HepG2 (cell line): Measurements from ENCODE around the gene ARHGEF7. TPM values are rescaled to one million over a fixed set of nuclear protein-coding genes. Genes with fewer than 3 reads are reported as not detected.

ENCODE experiments used
- ATAC-seq: fragments of 200-7000 bp; cut with Tn5 transposase; 3 replicates; pipeline ENCODE4 v1.9.1; 2020; ENCODE audit warnings: mild to moderate bottlenecking, moderate library complexity
- BruUV-seq: library from RNA; stranded (reverse); fragments of 400-500 nt; replicated peaks from 2 replicates; lab custom pipeline; 2021; lab: Mats Ljungman, UMichigan
- CTCF ChIA-PET: fragments of 300-600 bp; formaldehyde crosslinking; extraction: SDS; loops from one replicate; lab custom pipeline; 2021; ENCODE audit warnings: low total read pairs, inconsistent platforms, low intra/inter-chr PET ratio; lab: Yijun Ruan, JAX
- POLR2A ChIA-PET: fragments of 350-600 bp; sonication (Branson Sonifier 250); formaldehyde crosslinking; loops from one replicate; lab custom pipeline; 2020; ENCODE audit warnings: antibody characterized with exemption, inconsistent platforms; lab: Yijun Ruan, JAX
- DNase-seq: peaks from one replicate; pipeline ENCODE4 v3.0.0-alpha.2; 2015; ENCODE audit warnings: low spot score
- FAIRE-seq: peaks from 3 replicates; lab custom pipeline; 2011; peaks lifted over from hg19 to GRCh38; lab: Jason Lieb, UNC
- H2AFZ ChIP-seq: one replicate; pipeline ENCODE4 v1.6.1; 2011; ENCODE audit warnings: low read length, inconsistent platforms
- H3K27ac ChIP-seq: fragments of 300-600 bp; 3 replicates; pipeline ENCODE4 v1.8.0; 2011; ENCODE audit warnings: mixed run types, mild to moderate bottlenecking, mixed read lengths, low read length, inconsistent platforms; ENCODE audit not compliant: insufficient read depth; ENCODE audit errors: extremely low read length
- H3K27me3 ChIP-seq, 2 experiments: fragments of 200-600 bp in 1 of 2; 2 replicates in 1 of 2; 3 replicates in 1 of 2; pipeline versions ENCODE4 v1.6.0 to v1.8.0; 2011; ENCODE audit warnings: low read length in 2 of 2, mild to moderate bottlenecking in 2 of 2, moderate library complexity in 2 of 2, inconsistent platforms in 1 of 2; ENCODE audit not compliant: insufficient read depth in 2 of 2, control insufficient read depth in 1 of 2
- H3K36me3 ChIP-seq, 2 experiments: fragments of 200-600 bp in 1 of 2; replicated peaks in 1 of 2; 2 replicates in 1 of 2; 3 replicates in 1 of 2; pipeline versions ENCODE4 v1.5.1 to v1.8.0; 2011; ENCODE audit warnings: low read length in 2 of 2, inconsistent platforms in 1 of 2; ENCODE audit not compliant: insufficient read depth in 2 of 2, control insufficient read depth in 1 of 2
- H3K4me1 ChIP-seq: 2 replicates; pipeline ENCODE4 v1.5.1; 2012; ENCODE audit warnings: low read length, inconsistent platforms; ENCODE audit not compliant: insufficient read depth
- H3K4me2 ChIP-seq: 2 replicates; pipeline ENCODE4 v1.6.0; 2011; ENCODE audit warnings: low read depth, low read length, inconsistent platforms
- H3K4me3 ChIP-seq, 3 experiments: fragments of 200-600 bp in 1 of 3; sonication (generic), shearing (Covaris generic) in 1 of 3; replicated peaks in 1 of 3; 2 replicates each; pipeline ENCODE4 v1.5.1; 2011 to 2016; ENCODE audit warnings: low read length in 3 of 3, inconsistent platforms in 2 of 3, low read depth in 2 of 3, mild to moderate bottlenecking in 2 of 3, control low read depth in 1 of 3, mixed read lengths in 1 of 3; ENCODE audit not compliant: insufficient read depth in 1 of 3
- H3K79me2 ChIP-seq: one replicate; pipeline ENCODE4 v1.6.1; 2011; ENCODE audit warnings: low read length, inconsistent platforms; ENCODE audit not compliant: insufficient read depth
- H3K9ac ChIP-seq: 2 replicates; pipeline ENCODE4 v1.6.0; 2011; ENCODE audit warnings: mild to moderate bottlenecking, low read depth, low read length, inconsistent platforms; ENCODE audit not compliant: insufficient read depth
- H3K9me3 ChIP-seq: 2 replicates; pipeline ENCODE4 v1.5.1; 2012; ENCODE audit warnings: mild to moderate bottlenecking, low read length
- H4K20me1 ChIP-seq: 2 replicates; pipeline ENCODE4 v1.6.0; 2011; ENCODE audit warnings: inconsistent platforms, mild to moderate bottlenecking, low read length, moderate library complexity; ENCODE audit not compliant: insufficient read depth
- ATRX ChIP-seq: sonication (generic); formaldehyde crosslinking; IDR thresholded peaks from 2 replicates; pipeline ENCODE4 v1.4.0; 2020; ENCODE audit warnings: missing genetic modification reagents, borderline replicate concordance
- BCLAF1 ChIP-seq: fragments of 450-650 bp; IDR thresholded peaks from 2 replicates; pipeline ENCODE4 v1.6.1; 2017; ENCODE audit warnings: mild to moderate bottlenecking
- BRF2 ChIP-seq: sonication (generic); formaldehyde crosslinking; IDR thresholded peaks from 2 replicates; pipeline ENCODE4 v1.8.1; 2022; ENCODE audit warnings: mild to moderate bottlenecking, missing genetic modification reagents
- CC2D1A ChIP-seq: sonication (generic); formaldehyde crosslinking; IDR thresholded peaks from 2 replicates; pipeline ENCODE4 v1.8.1; 2023; ENCODE audit warnings: mild to moderate bottlenecking, missing genetic modification reagents
- CHCHD3 ChIP-seq: sonication (generic); formaldehyde crosslinking; IDR thresholded peaks from 2 replicates; pipeline ENCODE4 v1.8.0; 2022; ENCODE audit warnings: mild to moderate bottlenecking, missing genetic modification reagents, moderate library complexity
- FOXM1 ChIP-seq: sonication (generic); formaldehyde crosslinking; IDR thresholded peaks from 2 replicates; pipeline ENCODE4 v1.5.0; 2020; ENCODE audit warnings: missing genetic modification reagents
- HHEX ChIP-seq: IDR thresholded peaks from 2 replicates; pipeline ENCODE4 v1.6.1; 2016; ENCODE audit warnings: control low read depth
- KLF13 ChIP-seq: sonication (generic); formaldehyde crosslinking; IDR thresholded peaks from 2 replicates; pipeline ENCODE4 v1.4.0; 2020; ENCODE audit warnings: mild to moderate bottlenecking, missing genetic modification reagents
- MBD4 ChIP-seq: IDR thresholded peaks from 2 replicates; pipeline ENCODE4 v1.6.1; 2012; ENCODE audit warnings: low read length, inconsistent platforms, borderline replicate concordance
- MXD3 ChIP-seq: IDR thresholded peaks from 2 replicates; pipeline ENCODE4 v1.6.1; 2016; ENCODE audit warnings: mild to moderate bottlenecking, missing biosample characterization, missing genetic modification reagents
- RAD51 ChIP-seq: fragments of 450-650 bp; IDR thresholded peaks from 2 replicates; pipeline ENCODE4 v1.6.1; 2016; ENCODE audit warnings: borderline replicate concordance
- RFXANK ChIP-seq: IDR thresholded peaks from 2 replicates; pipeline ENCODE4 v1.6.1; 2016
- ZNF367 ChIP-seq: sonication (generic); formaldehyde crosslinking; IDR thresholded peaks from 2 replicates; pipeline ENCODE4 v1.4.0; 2020; ENCODE audit warnings: missing genetic modification reagents, borderline replicate concordance
- WGBS: methylation state at CpG from one replicate; pipeline ENCODE4 v1.1.6; 2017; ENCODE audit warnings: low lambda C conversion rate; 5-methylcytosine and 5-hydroxymethylcytosine counted together
- in situ Hi-C: cut with HindIII; loops from 2 replicates; pipeline ENCODE4 v1.10.0; 2017; ENCODE audit warnings: low pct_unique_long_range_greater_than_20kb; ENCODE audit not compliant: extremely low pct_ligation_motif_present
- intact Hi-C: fragments of 100-400 bp; cut with micrococcal nuclease; formaldehyde crosslinking; loops from one replicate; pipeline ENCODE4 v1.10.0; 2022; ENCODE audit not compliant: unreplicated experiment
- polyA plus RNA-seq, 8 experiments: library from polyadenylated mRNA; depleted of rRNA in 3 of 8; stranded (reverse) in 7 of 8; unstranded in 1 of 8; fragments of >200 nt; fragmentation: Illumina TruSeq in 4 of 8; extraction: Trizol in 4 of 8; gene quantifications; 2 replicates each; pipeline versions ENCODE4 v1.2.1 to v1.2.3, GENCODE V29; 2011 to 2016; ENCODE audit warnings: low read depth in 4 of 8, missing spikeins in 1 of 8, mixed read lengths in 1 of 8; ENCODE audit not compliant: insufficient read depth in 1 of 8
- total RNA-seq, 5 experiments: library from RNA; depleted of rRNA; stranded (reverse); fragments of >200 nt; fragmentation: Illumina TruSeq; extraction: Trizol; gene quantifications; 2 replicates each; pipeline ENCODE4 v1.2.3, GENCODE V29; 2016; ENCODE audit warnings: low read depth in 1 of 5

The ARHGEF7 gene
- total and polyA plus RNA-seq, 2 of the 13 experiments (the other 11 are each of a cell fraction or from before 2014, with no cell fraction given): 15.7 to 22.3 TPM

- no peaks in the 10 kb centered on the region for H3K4me1 ChIP-seq
- in situ Hi-C loops (no loop called here), intact Hi-C loops (no loop called here)
- no peak overlapping the region for H3K9ac ChIP-seq
- H3K9me3 ChIP-seq: no peaks in the 10 kb centered on the region
- no peaks in the 10 kb centered on the region for H3K27me3 ChIP-seq
- no peak overlapping the region for H3K4me3 ChIP-seq
- CTCF ChIA-PET: no interaction called here
- no peaks in the 10 kb centered on the region; the same call in 1 of the 2 replicates for H4K20me1 ChIP-seq
- peaks cover 31 to 89% of the 10 kb centered on the region in 2 experiments for H3K36me3 ChIP-seq
- no peak overlapping the region for H2AFZ ChIP-seq
- H3K27ac ChIP-seq: no peak overlapping the region
- 97% methylated on average over 12 of the region's 12 CpGs for WGBS
- no peak for DNase-seq
- no peak overlapping the region for H3K4me2 ChIP-seq
- no TSS peak for BruUV-seq
- no peaks in the 10 kb centered on the region for H3K79me2 ChIP-seq
- no peak for TF ChIP-seq ZNF367
- TF ChIP-seq, all 625 proteins: peak for 0
- POLR2A ChIA-PET: no interaction called here
- ATAC-seq (no peak), FAIRE-seq (no peak)
Observed at GRCh38 chr13:111280681-111281585, 165.8 kb downstream of the ARHGEF7 start.

GRCh38 chr13:111281751-111282311 lies 166.7 kb downstream of the ARHGEF7 start:
- TF ChIP-seq KLF13 (CRISPR knock-in tag) (no peak), BRF2 (no peak), MBD4 (no peak), FOXM1 (CRISPR knock-in tag) (no peak), CHCHD3 (no peak), BCLAF1 (no peak), MXD3 (CRISPR knock-in tag) (no peak), ATRX (CRISPR knock-in tag) (no peak), HHEX (CRISPR knock-in tag) (no peak), CC2D1A (CRISPR knock-in tag) (no peak), RFXANK (no peak), RAD51 (no peak)
- no peaks in the 10 kb centered on the region for H3K4me1 ChIP-seq
- BruUV-seq: no TSS peak
- ATAC-seq (no peak), DNase-seq (no peak), FAIRE-seq (no peak)
- no peaks in the 10 kb centered on the region; the same call in 1 of the 2 replicates for H4K20me1 ChIP-seq
- H2AFZ ChIP-seq: no peak overlapping the region
- WGBS: over 99% methylated on average over 9 of the region's 10 CpGs
- intact Hi-C loops: no loop called here
- H3K9ac ChIP-seq: no peak overlapping the region
- H3K27ac ChIP-seq: no peak overlapping the region
- no peaks in the 10 kb centered on the region for H3K27me3 ChIP-seq
- ChIA-PET POLR2A (no interaction called here), CTCF (no interaction called here)
- no peaks in the 10 kb centered on the region for H3K9me3 ChIP-seq
- no peaks in the 10 kb centered on the region for H3K79me2 ChIP-seq
- peaks cover 34 to 89% of the 10 kb centered on the region in 2 experiments for H3K36me3 ChIP-seq
- H3K4me3 ChIP-seq: no peak overlapping the region
- in situ Hi-C loops: no loop called here
- no peak overlapping the region for H3K4me2 ChIP-seq
